Mesendoderm (in vitro differentiated cells): ENCODE data around the gene LZTR1.

Experiments used
- DNase-seq: peaks from one replicate; pipeline ENCODE4 v3.0.0; 2013
- H2AK5ac ChIP-seq: 2 replicates; pipeline ENCODE4 v1.6.1; 2013; ENCODE audit warnings: low read length, inconsistent platforms
- H2BK120ac ChIP-seq: 2 replicates; pipeline ENCODE4 v1.6.1; 2013; ENCODE audit warnings: low read depth, mild to moderate bottlenecking, low read length, moderate library complexity, mixed read lengths
- H2BK15ac ChIP-seq: replicated peaks from 2 replicates; pipeline ENCODE4 v1.6.1; 2013; ENCODE audit warnings: low read depth, mild to moderate bottlenecking, moderate library complexity
- H2BK5ac ChIP-seq: 2 replicates; pipeline ENCODE4 v1.6.1; 2013; ENCODE audit warnings: low read length, inconsistent platforms
- H3K18ac ChIP-seq: 2 replicates; pipeline ENCODE4 v1.6.1; 2013; ENCODE audit warnings: mild to moderate bottlenecking, low read length, mixed read lengths
- H3K23ac ChIP-seq: one replicate; pipeline ENCODE4 v1.6.1; 2013; ENCODE audit warnings: low read length
- H3K27ac ChIP-seq: 2 replicates; pipeline ENCODE4 v1.5.1; 2013; ENCODE audit warnings: low read depth, mild to moderate bottlenecking, inconsistent platforms, low read length, moderate library complexity
- H3K27me3 ChIP-seq: 2 replicates; pipeline ENCODE4 v1.6.1; 2013; ENCODE audit warnings: low read length, control low read depth, mild to moderate bottlenecking, inconsistent platforms; ENCODE audit not compliant: insufficient read depth, poor library complexity
- H3K36me3 ChIP-seq: 2 replicates; pipeline ENCODE4 v1.6.1; 2013; ENCODE audit warnings: low read length, inconsistent platforms; ENCODE audit not compliant: control insufficient read depth, insufficient read depth
- H3K4ac ChIP-seq: one replicate; pipeline ENCODE4 v1.6.1; 2013; ENCODE audit warnings: low read depth, mild to moderate bottlenecking, low read length, moderate library complexity
- H3K4me1 ChIP-seq: 2 replicates; pipeline ENCODE4 v1.6.1; 2013; ENCODE audit warnings: low read depth, low read length, inconsistent platforms; ENCODE audit not compliant: control insufficient read depth
- H3K4me2 ChIP-seq: 2 replicates; pipeline ENCODE4 v1.6.1; 2013; ENCODE audit warnings: low read length
- H3K4me3 ChIP-seq: 2 replicates; pipeline ENCODE4 v1.5.1; 2013; ENCODE audit warnings: mild to moderate bottlenecking, low read length
- H3K56ac ChIP-seq: one replicate; pipeline ENCODE4 v1.6.1; 2013; ENCODE audit warnings: low read length
- H3K79me1 ChIP-seq: 2 replicates; pipeline ENCODE4 v1.6.1; 2013; ENCODE audit warnings: low read length, inconsistent platforms
- H3K79me2 ChIP-seq: 2 replicates; pipeline ENCODE4 v1.6.1; 2013; ENCODE audit warnings: mild to moderate bottlenecking, low read length; ENCODE audit not compliant: control insufficient read depth, insufficient read depth
- H3K9ac ChIP-seq: 2 replicates; pipeline ENCODE4 v1.6.1; 2013; ENCODE audit warnings: low read length, inconsistent platforms
- H4K5ac ChIP-seq: one replicate; pipeline ENCODE4 v1.6.1; 2013; ENCODE audit warnings: low read length
- H4K8ac ChIP-seq: one replicate; pipeline ENCODE4 v1.6.1; 2013; ENCODE audit warnings: low read depth, mild to moderate bottlenecking, control low read depth, low read length, moderate library complexity
- WGBS: extraction: QIAGEN DNeasy Blood & Tissue Kit; methylation state at CpG from one replicate; pipeline ENCODE4 v1.1.7; 2013; ENCODE audit warnings: low lambda C conversion rate, missing lambda C conversion rate; ENCODE audit not compliant: insufficient coverage; ENCODE audit errors: extremely low coverage; 5-methylcytosine and 5-hydroxymethylcytosine counted together

Gene LZTR1

DNA sequence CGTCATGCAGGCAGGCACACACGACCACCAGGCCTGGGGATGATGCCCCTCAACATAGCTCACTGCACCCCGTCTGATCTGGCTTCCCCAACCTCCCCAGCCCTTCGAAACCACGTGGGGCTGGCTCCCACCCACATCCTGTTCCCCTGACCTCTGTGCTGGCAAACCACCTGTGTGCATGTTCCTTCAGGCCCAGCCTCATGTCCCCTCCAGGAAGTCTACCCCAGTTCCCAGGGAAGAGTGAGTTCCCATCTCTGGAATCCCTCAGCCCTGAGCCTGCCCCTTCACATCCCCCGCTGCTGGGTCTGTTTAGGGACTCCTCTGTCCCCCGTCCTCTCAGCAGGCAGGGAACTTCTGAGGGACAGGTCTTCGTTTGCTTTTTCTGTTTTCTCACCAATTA is 43.2 kb downstream of the LZTR1 start:
- Histone ChIP-seq H3K79me1 (no peaks in the 10 kb centered on the region), H3K27me3 (no peaks in the 10 kb centered on the region), H2AK5ac (no peak overlapping the region), H3K79me2 (no peaks in the 10 kb centered on the region), H3K4ac (no peak overlapping the region), H3K4me2 (no peak overlapping the region), H4K5ac (no peak overlapping the region), H2BK5ac (no peak overlapping the region), H4K8ac (no peak overlapping the region), H3K23ac (no peak overlapping the region), H3K4me1 (no peaks in the 10 kb centered on the region), H3K4me3 (no peak overlapping the region), H2BK15ac (no peak overlapping the region), H2BK120ac (no peak overlapping the region), H3K27ac (no peak overlapping the region), H3K56ac (no peak overlapping the region), H3K9ac (no peak overlapping the region), H3K36me3 (no peaks in the 10 kb centered on the region), H3K18ac (no peak overlapping the region)
- whole genome bisulfite sequencing: no CpG with 5 or more reads among the region's 8 CpGs
- no peak for DNase-seq

DNA sequence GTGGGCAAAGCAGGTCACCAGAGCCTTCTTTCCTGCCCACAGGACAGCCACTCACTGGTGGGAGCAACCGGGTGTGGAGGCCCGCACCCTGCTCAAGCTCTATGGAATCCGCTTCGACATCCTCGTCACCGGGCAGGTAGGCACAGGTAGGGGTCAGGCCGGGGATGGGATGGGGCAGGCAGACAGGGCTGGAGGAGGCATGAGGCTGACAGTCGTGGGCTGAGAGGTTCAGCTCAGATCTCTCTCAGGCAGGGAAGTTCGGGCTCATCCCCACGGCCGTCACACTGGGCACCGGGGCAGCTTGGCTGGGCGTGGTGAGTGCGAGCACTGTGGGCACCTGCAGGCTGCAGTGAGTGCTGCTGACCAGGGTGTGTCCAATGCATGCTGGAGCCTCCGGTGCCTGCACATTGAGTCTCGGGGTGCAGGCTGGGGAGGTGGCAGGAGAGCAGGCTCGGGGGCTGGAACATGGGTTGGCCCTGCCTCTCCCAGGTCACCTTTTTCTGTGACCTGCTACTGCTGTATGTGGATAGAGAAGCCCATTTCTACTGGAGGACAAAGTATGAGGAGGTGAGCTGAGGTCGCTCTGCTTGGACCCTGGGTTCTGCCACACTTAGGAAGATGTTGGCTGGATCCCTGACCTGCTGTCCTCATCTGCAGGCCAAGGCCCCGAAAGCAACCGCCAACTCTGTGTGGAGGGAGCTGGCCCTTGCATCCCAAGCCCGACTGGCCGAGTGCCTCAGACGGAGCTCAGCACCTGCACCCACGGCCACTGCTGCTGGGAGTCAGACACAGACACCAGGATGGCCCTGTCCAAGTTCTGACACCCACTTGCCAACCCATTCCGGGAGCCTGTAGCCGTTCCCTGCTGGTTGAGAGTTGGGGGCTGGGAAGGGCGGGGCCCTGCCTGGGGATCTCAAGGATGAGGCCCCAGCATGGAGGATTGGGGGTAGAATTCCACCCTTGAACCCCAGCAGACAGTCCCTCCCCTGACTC is 44.0 kb downstream of the LZTR1 start:
- H3K56ac ChIP-seq: no peak overlapping the region
- H3K23ac ChIP-seq: no peak overlapping the region
- no peak overlapping the region for H3K27ac ChIP-seq
- no peaks in the 10 kb centered on the region for H3K4me1 ChIP-seq
- no peak overlapping the region for H4K8ac ChIP-seq
- no peak overlapping the region for H2BK120ac ChIP-seq
- H2BK15ac ChIP-seq: no peak overlapping the region
- no peak overlapping the region for H3K18ac ChIP-seq
- no peak overlapping the region for H4K5ac ChIP-seq
- no CpG with 5 or more reads among the region's 27 CpGs for WGBS
- no peaks in the 10 kb centered on the region for H3K27me3 ChIP-seq
- no peak overlapping the region for H3K9ac ChIP-seq
- no peak overlapping the region for H3K4ac ChIP-seq
- no peak overlapping the region for H2BK5ac ChIP-seq
- H3K36me3 ChIP-seq: no peaks in the 10 kb centered on the region
- H3K4me2 ChIP-seq: no peak overlapping the region
- no peaks in the 10 kb centered on the region for H3K79me2 ChIP-seq
- DNase-seq: no peak
- no peak overlapping the region for H2AK5ac ChIP-seq
- H3K4me3 ChIP-seq: no peak overlapping the region
- no peaks in the 10 kb centered on the region for H3K79me1 ChIP-seq

GRCh38 chr22:21026783-21027692 is 44.9 kb downstream of the LZTR1 start:
- Histone ChIP-seq H3K36me3 (no peaks in the 10 kb centered on the region), H2BK120ac (no peak overlapping the region), H3K56ac (no peak overlapping the region), H2AK5ac (no peak overlapping the region), H4K5ac (no peak overlapping the region), H3K27ac (no peak overlapping the region), H3K4me3 (no peak overlapping the region), H3K79me2 (no peaks in the 10 kb centered on the region), H3K4me1 (no peaks in the 10 kb centered on the region), H3K4me2 (no peak overlapping the region), H3K79me1 (no peaks in the 10 kb centered on the region), H3K18ac (no peak overlapping the region), H3K23ac (no peak overlapping the region), H3K27me3 (no peaks in the 10 kb centered on the region), H3K9ac (no peak overlapping the region), H2BK15ac (no peak overlapping the region), H2BK5ac (no peak overlapping the region), H4K8ac (no peak overlapping the region), H3K4ac (no peak overlapping the region)
- DNase-seq: no peak
- WGBS: no CpG with 5 or more reads among the region's 14 CpGs

DNA sequence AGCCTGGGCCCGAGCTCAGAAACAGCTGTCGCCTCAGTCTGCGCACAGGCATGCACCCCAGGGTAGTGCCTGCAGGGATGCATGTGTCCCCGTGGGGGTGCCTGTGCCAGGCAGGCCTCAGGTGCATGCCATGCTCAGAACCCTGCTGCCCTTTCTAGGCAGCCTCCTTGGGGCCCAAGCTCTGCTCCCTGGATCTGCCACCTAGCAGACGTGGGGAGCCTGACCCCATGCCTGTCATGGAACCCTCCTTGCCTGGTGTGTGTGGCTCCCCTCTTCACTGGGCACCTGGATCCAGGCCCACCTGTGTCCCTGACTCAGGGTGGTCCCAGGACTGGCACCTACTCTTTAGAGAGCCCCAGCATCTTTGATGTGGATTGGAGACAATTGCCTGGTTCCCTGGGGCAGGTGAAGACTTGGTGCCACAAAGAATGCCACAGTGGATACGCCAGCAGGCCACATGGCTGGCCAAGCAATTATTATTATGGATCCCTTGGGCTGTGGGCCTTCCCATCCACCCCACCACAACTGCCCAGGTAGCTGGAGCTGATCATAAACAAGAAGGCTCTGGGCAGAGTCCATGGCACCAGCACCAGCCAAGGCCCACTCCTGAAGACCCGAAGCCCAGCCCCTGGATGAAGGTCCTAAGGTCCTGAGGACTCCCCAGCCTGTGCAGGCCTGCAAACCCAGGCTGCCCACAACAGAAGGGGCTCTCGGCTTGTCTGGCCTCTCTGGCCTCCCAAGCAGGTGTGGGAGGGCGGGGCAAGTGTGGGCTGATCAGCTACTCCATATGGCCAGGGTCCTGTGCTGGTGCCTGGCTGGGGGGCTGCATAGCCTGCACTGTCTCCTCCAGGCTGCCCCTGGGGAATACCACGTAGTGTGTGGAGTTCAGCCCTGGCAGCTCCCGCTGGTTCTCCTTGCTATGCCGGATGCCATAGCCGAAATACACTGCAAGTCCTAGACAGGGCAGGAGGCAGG is 46.5 kb downstream of the LZTR1 start:
- Histone ChIP-seq H3K4me1 (no peaks in the 10 kb centered on the region), H3K27ac (no peak overlapping the region), H2BK120ac (no peak overlapping the region), H3K18ac (no peak overlapping the region), H2AK5ac (no peak overlapping the region), H3K4me3 (no peak overlapping the region), H4K5ac (no peak overlapping the region), H3K79me1 (no peaks in the 10 kb centered on the region), H3K27me3 (no peaks in the 10 kb centered on the region), H3K9ac (no peak overlapping the region), H3K23ac (no peak overlapping the region), H3K4ac (no peak overlapping the region), H2BK5ac (no peak overlapping the region), H3K56ac (no peak overlapping the region), H3K79me2 (no peaks in the 10 kb centered on the region), H4K8ac (no peak overlapping the region), H3K4me2 (no peak overlapping the region), H2BK15ac (no peak overlapping the region), H3K36me3 (no peaks in the 10 kb centered on the region)
- no peak for DNase-seq
- WGBS: no CpG with 5 or more reads among the region's 13 CpGs

DNA sequence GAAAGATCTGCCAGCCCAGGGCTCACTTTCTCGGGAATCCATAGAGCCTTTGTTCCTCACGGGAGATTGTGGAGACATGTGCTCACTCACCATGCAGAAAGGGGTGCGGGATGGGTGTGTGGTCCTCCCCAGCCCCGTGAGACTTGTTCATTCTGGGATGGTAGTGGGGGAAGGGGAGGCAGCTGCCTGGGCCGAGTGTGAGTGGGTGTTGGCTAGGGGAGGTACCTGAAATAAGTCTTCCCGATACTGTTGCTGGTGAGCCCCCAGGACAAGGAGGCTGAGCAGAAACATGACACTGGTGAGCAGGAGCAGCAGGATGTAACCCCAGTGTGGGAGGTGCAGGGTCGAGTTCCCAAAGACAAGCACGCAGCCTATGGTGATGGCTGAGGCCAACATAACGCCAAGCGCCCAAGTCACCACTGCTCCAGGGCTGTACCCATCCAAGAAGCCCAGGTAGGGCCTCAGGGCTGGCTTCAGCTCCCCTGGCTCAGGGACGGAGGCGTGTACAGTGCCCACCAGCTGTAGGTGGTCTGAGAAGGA is 47.5 kb downstream of the LZTR1 start:
- Histone ChIP-seq H4K8ac (no peak overlapping the region), H3K18ac (no peak overlapping the region)

More for the DNA sequence above, 47.5 kb downstream of the LZTR1 start:
- no peak overlapping the region for H3K4me3 ChIP-seq
- H3K4ac ChIP-seq: no peak overlapping the region
- H3K36me3 ChIP-seq: no peaks in the 10 kb centered on the region
- no peak overlapping the region for H3K27ac ChIP-seq
- no peak overlapping the region for H2BK120ac ChIP-seq
- H2BK15ac ChIP-seq: no peak overlapping the region
- no peak overlapping the region for H3K4me2 ChIP-seq
- H3K27me3 ChIP-seq: no peaks in the 10 kb centered on the region
- no peak overlapping the region for H4K5ac ChIP-seq
- H3K79me2 ChIP-seq: no peaks in the 10 kb centered on the region
- no peak overlapping the region for H3K9ac ChIP-seq
- no peak overlapping the region for H2AK5ac ChIP-seq
- no CpG with 5 or more reads among the region's 12 CpGs for WGBS
- H2BK5ac ChIP-seq: no peak overlapping the region
- no peak for DNase-seq
- H3K79me1 ChIP-seq: no peaks in the 10 kb centered on the region
- H3K4me1 ChIP-seq: no peaks in the 10 kb centered on the region
- no peak overlapping the region for H3K56ac ChIP-seq
- no peak overlapping the region for H3K23ac ChIP-seq
